ENCODE data around the gene NCOA7. TPM values are rescaled to one million over a fixed set of nuclear protein-coding genes. Genes with fewer than 3 reads are reported as not detected.

Gene NCOA7
- polyA plus RNA-seq, 1 of the 3 experiments (the other 2 are of a cell fraction): 16.3 TPM

GRCh38 chr6:125798734-125799508 lies 8.2 kb downstream of the NCOA7 start:
- CTCF ChIA-PET: interaction anchor here (1.3 kb wide), 1 partner anchor 175 kb away, joined by 3 read pairs; no protein-coding TSS in a partner anchor

DNA sequence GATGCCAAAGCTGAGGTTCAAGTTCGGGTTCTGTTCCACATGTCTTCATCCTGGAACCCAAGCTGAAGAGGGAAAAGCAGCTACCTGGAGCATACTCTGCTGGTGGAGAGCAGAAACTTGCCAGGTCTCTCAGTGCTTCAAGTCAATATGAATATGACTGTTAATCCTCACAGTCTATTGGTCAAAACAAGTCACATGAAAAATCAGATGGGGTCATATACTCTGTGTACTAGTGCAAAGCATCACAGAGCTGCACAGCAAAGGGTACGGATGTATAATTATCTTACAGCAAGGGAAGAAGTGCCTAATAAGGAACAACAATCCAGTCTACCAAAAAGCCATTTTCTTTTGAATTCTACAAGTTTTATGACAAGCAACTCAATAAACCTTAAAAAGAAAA lies 11.6 kb downstream of the NCOA7 start:
- peaks cover 15 to 22% of the 10 kb centered on the region in 2 experiments; a peak in 3 of 4 replicates for H3K4me1 ChIP-seq (ENCODE audit: control insufficient read depth in 1 of 2, insufficient read depth in 2 of 2, low read depth in 1 of 2, low read length in 1 of 2)
- H3K4me3 ChIP-seq (ENCODE audit: low read depth in 2 of 2, low read length in 1 of 2): no peak overlapping the region
- no peak for DNase-seq
- H2AFZ ChIP-seq (ENCODE audit: low read depth): no peak overlapping the region
- H3K27ac ChIP-seq (ENCODE audit: low read depth in 2 of 2, low read length in 1 of 2): peak overlapping the region in 1 of 2 experiments; percentile 63; a peak in 1 of 4 replicates
- peaks cover 17% of the 10 kb centered on the region for H3K79me2 ChIP-seq (ENCODE audit: insufficient read depth)
- no peaks in the 10 kb centered on the region for H4K20me1 ChIP-seq (ENCODE audit: insufficient read depth)
- ChIA-PET CTCF (interaction anchor here (1.3 to 1.6 kb wide), 3 partner anchors 11 to 490 kb away, joined by 3 to 13 read pairs (median 3); partner anchors contain the start of gene NCOA7), POLR2A (interaction anchor here (1.7 kb wide), 1 partner anchor 12 kb away, joined by 5 read pairs; the partner anchor contains the start of gene NCOA7)
- peak overlapping the region; percentile 12; the same call in 1 of the 2 replicates for H3K4me2 ChIP-seq
- H3K27me3 ChIP-seq (ENCODE audit: insufficient read depth): no peaks in the 10 kb centered on the region
- H3F3A ChIP-seq (replicated peaks; ENCODE audit: insufficient read depth): peaks cover 3% of the 10 kb centered on the region
- H3K9ac ChIP-seq: no peak overlapping the region
- no peak for TF ChIP-seq USF1 (IDR thresholded peaks at IDR 0.05; ENCODE audit: borderline replicate concordance, low read depth)
- TF ChIP-seq MXI1 (IDR thresholded peaks at IDR 0.05; ENCODE audit: low read depth, low read length): no peak
- TF ChIP-seq, protein P1, sequence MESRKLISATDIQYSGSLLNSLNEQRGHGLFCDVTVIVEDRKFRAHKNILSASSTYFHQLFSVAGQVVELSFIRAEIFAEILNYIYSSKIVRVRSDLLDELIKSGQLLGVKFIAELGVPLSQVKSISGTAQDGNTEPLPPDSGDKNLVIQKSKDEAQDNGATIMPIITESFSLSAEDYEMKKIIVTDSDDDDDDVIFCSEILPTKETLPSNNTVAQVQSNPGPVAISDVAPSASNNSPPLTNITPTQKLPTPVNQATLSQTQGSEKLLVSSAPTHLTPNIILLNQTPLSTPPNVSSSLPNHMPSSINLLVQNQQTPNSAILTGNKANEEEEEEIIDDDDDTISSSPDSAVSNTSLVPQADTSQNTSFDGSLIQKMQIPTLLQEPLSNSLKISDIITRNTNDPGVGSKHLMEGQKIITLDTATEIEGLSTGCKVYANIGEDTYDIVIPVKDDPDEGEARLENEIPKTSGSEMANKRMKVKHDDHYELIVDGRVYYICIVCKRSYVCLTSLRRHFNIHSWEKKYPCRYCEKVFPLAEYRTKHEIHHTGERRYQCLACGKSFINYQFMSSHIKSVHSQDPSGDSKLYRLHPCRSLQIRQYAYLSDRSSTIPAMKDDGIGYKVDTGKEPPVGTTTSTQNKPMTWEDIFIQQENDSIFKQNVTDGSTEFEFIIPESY (IDR thresholded peaks at IDR 0.05; ENCODE audit: borderline replicate concordance, low read depth): no peak
- TF ChIP-seq GATA2 (CRISPR knock-in tag; IDR thresholded peaks at IDR 0.05): no peak
- TF ChIP-seq NRF1 (IDR thresholded peaks at IDR 0.05; ENCODE audit: low read depth, low read length): no peak
- TF ChIP-seq GABPA (IDR thresholded peaks at IDR 0.05; ENCODE audit: low read depth): no peak
- no peak for TF ChIP-seq MEF2A (IDR thresholded peaks at IDR 0.05; ENCODE audit: borderline replicate concordance, low read depth)
- no peak for TF ChIP-seq TEAD4 (IDR thresholded peaks at IDR 0.05; ENCODE audit: borderline replicate concordance, insufficient read depth)
- TF ChIP-seq, protein P2, sequence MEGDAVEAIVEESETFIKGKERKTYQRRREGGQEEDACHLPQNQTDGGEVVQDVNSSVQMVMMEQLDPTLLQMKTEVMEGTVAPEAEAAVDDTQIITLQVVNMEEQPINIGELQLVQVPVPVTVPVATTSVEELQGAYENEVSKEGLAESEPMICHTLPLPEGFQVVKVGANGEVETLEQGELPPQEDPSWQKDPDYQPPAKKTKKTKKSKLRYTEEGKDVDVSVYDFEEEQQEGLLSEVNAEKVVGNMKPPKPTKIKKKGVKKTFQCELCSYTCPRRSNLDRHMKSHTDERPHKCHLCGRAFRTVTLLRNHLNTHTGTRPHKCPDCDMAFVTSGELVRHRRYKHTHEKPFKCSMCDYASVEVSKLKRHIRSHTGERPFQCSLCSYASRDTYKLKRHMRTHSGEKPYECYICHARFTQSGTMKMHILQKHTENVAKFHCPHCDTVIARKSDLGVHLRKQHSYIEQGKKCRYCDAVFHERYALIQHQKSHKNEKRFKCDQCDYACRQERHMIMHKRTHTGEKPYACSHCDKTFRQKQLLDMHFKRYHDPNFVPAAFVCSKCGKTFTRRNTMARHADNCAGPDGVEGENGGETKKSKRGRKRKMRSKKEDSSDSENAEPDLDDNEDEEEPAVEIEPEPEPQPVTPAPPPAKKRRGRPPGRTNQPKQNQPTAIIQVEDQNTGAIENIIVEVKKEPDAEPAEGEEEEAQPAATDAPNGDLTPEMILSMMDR (IDR thresholded peaks at IDR 0.05): no peak
- TF ChIP-seq, protein P3, sequence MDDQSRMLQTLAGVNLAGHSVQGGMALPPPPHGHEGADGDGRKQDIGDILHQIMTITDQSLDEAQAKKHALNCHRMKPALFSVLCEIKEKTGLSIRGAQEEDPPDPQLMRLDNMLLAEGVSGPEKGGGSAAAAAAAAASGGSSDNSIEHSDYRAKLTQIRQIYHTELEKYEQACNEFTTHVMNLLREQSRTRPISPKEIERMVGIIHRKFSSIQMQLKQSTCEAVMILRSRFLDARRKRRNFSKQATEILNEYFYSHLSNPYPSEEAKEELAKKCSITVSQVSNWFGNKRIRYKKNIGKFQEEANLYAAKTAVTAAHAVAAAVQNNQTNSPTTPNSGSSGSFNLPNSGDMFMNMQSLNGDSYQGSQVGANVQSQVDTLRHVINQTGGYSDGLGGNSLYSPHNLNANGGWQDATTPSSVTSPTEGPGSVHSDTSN (IDR thresholded peaks at IDR 0.05): no peak
- TF ChIP-seq NFIC (IDR thresholded peaks at IDR 0.05; ENCODE audit: borderline replicate concordance): no peak
- no peak for TF ChIP-seq POLR2AphosphoS5 (IDR thresholded peaks at IDR 0.05; ENCODE audit: low read depth, low read length)
- no peak for TF ChIP-seq EP300 (IDR thresholded peaks at IDR 0.05; ENCODE audit: borderline replicate concordance in 1 of 2, low read depth in 1 of 2, low read length in 1 of 2)
- H3K9me2 ChIP-seq: no peaks in the 10 kb centered on the region
- peaks cover 0 to 10% of the 10 kb centered on the region in 2 experiments for H3K36me3 ChIP-seq (replicated peaks in 1 of 2; ENCODE audit: control insufficient read depth in 1 of 2, insufficient read depth in 2 of 2, low read length in 1 of 2)
- WGBS (ENCODE audit: low lambda C conversion rate): 91% methylated on average over 2 of the region's 2 CpGs
- no peaks in the 10 kb centered on the region for H3K9me3 ChIP-seq

More at GRCh38 chr6:125798734-125799508, 8.2 kb downstream of the NCOA7 start:
- no peak for TF ChIP-seq NRF1 (IDR thresholded peaks at IDR 0.05; ENCODE audit: low read depth, low read length)
- Histone ChIP-seq H3K4me2 (no peak overlapping the region), H3F3A (replicated peaks; ENCODE audit: insufficient read depth) (peaks cover 15% of the 10 kb centered on the region), H3K9me2 (no peaks in the 10 kb centered on the region), H2AFZ (ENCODE audit: low read depth) (no peak overlapping the region), H3K4me3 (ENCODE audit: low read depth in 2 of 2, low read length in 1 of 2) (no peak overlapping the region), H3K36me3 (replicated peaks in 1 of 2; ENCODE audit: control insufficient read depth in 1 of 2, insufficient read depth in 2 of 2, low read length in 1 of 2) (peaks cover 7 to 17% of the 10 kb centered on the region in 2 experiments), H3K79me2 (ENCODE audit: insufficient read depth) (peaks cover 38% of the 10 kb centered on the region), H3K27me3 (ENCODE audit: insufficient read depth) (no peaks in the 10 kb centered on the region), H3K4me1 (ENCODE audit: control insufficient read depth in 1 of 2, insufficient read depth in 2 of 2, low read depth in 1 of 2, low read length in 1 of 2) (peaks cover 23 to 30% of the 10 kb centered on the region in 2 experiments), H3K9me3 (no peaks in the 10 kb centered on the region), H4K20me1 (ENCODE audit: insufficient read depth) (no peaks in the 10 kb centered on the region), H3K9ac (no peak overlapping the region), H3K27ac (ENCODE audit: low read depth in 2 of 2, low read length in 1 of 2) (peak overlapping the region; percentile 4 to 50; a peak in 2 of 4 replicates)
- WGBS (ENCODE audit: low lambda C conversion rate): 90% methylated on average over 5 of the region's 5 CpGs
- POLR2A ChIA-PET: no interaction called here
- no peak for DNase-seq

Data from SK-N-SH (cell line).